Measurements from ENCODE around the gene OBSL1. TPM values are rescaled to one million over a fixed set of nuclear protein-coding genes. Genes with fewer than 3 reads are reported as not detected.

The OBSL1 gene
- total RNA-seq, 1 experiment from 2014 or later = 56.2 TPM

- POLR2A ChIA-PET = no interaction called here
- H3K9me3 ChIP-seq = no peaks in the 10 kb centered on the region
- DNase-seq = no peak
- no peaks in the 10 kb centered on the region for H3K27me3 ChIP-seq (replicated peaks; ENCODE audit: control insufficient read depth, insufficient read depth, low read length)
- peaks cover 7% of the 10 kb centered on the region for H3K4me1 Mint-ChIP-seq (ENCODE audit: low read depth, unreplicated experiment)
- H3K36me3 ChIP-seq (ENCODE audit: control insufficient read depth, insufficient read depth, low read length) = no peaks in the 10 kb centered on the region
- H3K36me3 Mint-ChIP-seq (ENCODE audit: insufficient read depth, unreplicated experiment) = peaks cover 10% of the 10 kb centered on the region
- H3K9me3 Mint-ChIP-seq (ENCODE audit: unreplicated experiment) = no peaks in the 10 kb centered on the region
- H3K4me3 ChIP-seq (ENCODE audit: low read depth, low read length) = no peak overlapping the region
- peaks cover 23% of the 10 kb centered on the region for H3K4me1 ChIP-seq
- intact Hi-C loops (cut with micrococcal nuclease; ENCODE audit: unreplicated experiment) = no loop called here
- H3K27me3 Mint-ChIP-seq (ENCODE audit: insufficient read depth, unreplicated experiment) = no peaks in the 10 kb centered on the region
- no peak overlapping the region for H3K4me3 Mint-ChIP-seq (ENCODE audit: unreplicated experiment)
- no TSS peak for BruUV-seq (replicated peaks)
- CTCF ChIA-PET = no interaction called here
- TF ChIP-seq, protein P1, sequence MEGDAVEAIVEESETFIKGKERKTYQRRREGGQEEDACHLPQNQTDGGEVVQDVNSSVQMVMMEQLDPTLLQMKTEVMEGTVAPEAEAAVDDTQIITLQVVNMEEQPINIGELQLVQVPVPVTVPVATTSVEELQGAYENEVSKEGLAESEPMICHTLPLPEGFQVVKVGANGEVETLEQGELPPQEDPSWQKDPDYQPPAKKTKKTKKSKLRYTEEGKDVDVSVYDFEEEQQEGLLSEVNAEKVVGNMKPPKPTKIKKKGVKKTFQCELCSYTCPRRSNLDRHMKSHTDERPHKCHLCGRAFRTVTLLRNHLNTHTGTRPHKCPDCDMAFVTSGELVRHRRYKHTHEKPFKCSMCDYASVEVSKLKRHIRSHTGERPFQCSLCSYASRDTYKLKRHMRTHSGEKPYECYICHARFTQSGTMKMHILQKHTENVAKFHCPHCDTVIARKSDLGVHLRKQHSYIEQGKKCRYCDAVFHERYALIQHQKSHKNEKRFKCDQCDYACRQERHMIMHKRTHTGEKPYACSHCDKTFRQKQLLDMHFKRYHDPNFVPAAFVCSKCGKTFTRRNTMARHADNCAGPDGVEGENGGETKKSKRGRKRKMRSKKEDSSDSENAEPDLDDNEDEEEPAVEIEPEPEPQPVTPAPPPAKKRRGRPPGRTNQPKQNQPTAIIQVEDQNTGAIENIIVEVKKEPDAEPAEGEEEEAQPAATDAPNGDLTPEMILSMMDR (IDR thresholded peaks at IDR 0.05; ENCODE audit: insufficient read depth in 1 of 2, low read depth in 1 of 2, low read length in 1 of 2, severe bottlenecking in 1 of 2, unreplicated experiment in 1 of 2) = no peak
- H3K27ac Mint-ChIP-seq (ENCODE audit: unreplicated experiment) = no peak overlapping the region
These were observed 4.2 kb downstream of the OBSL1 start for GRCh38 chr2:219567131-219567530.

DNA sequence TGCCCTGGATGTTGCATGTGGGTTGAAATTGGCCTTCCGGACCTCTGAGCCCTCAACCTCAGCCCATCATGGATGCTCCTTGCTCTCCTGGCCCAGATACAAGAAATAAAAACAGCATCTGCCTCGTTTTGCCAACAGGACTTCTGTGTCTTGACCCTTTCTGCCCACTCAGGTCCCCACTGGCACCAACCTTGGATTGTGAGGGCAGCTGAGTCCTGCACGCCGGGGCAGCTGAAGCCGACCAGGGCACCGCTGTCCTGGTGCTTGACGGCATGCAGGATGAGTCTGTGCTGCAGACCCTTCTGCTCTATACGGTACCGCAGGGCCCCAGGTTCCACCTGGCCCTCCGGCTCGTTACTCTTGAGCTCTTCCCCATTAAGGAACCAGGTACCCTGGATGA, 4.7 kb downstream of the OBSL1 start:
- H3K4me3 ChIP-seq (ENCODE audit: low read depth, low read length) = no peak overlapping the region
- BruUV-seq (replicated peaks) = no TSS peak
- H3K27ac Mint-ChIP-seq (ENCODE audit: unreplicated experiment) = no peak overlapping the region
- no peaks in the 10 kb centered on the region for H3K36me3 ChIP-seq (ENCODE audit: control insufficient read depth, insufficient read depth, low read length)
- peaks cover 5% of the 10 kb centered on the region for H3K4me1 Mint-ChIP-seq (ENCODE audit: low read depth, unreplicated experiment)
- TF ChIP-seq, protein P1 (IDR thresholded peaks at IDR 0.05; ENCODE audit: insufficient read depth in 1 of 2, low read depth in 1 of 2, low read length in 1 of 2, severe bottlenecking in 1 of 2, unreplicated experiment in 1 of 2) = no peak
- intact Hi-C loops (cut with micrococcal nuclease; ENCODE audit: unreplicated experiment) = no loop called here
- H3K9me3 ChIP-seq = no peaks in the 10 kb centered on the region
- H3K4me1 ChIP-seq = peaks cover 23% of the 10 kb centered on the region
- POLR2A ChIA-PET = no interaction called here
- no peaks in the 10 kb centered on the region for H3K27me3 Mint-ChIP-seq (ENCODE audit: insufficient read depth, unreplicated experiment)
- H3K4me3 Mint-ChIP-seq (ENCODE audit: unreplicated experiment) = no peak overlapping the region
- DNase-seq = no peak
- H3K27me3 ChIP-seq (replicated peaks; ENCODE audit: control insufficient read depth, insufficient read depth, low read length) = no peaks in the 10 kb centered on the region
- CTCF ChIA-PET = no interaction called here
- H3K36me3 Mint-ChIP-seq (ENCODE audit: insufficient read depth, unreplicated experiment) = peaks cover 12% of the 10 kb centered on the region
- H3K9me3 Mint-ChIP-seq (ENCODE audit: unreplicated experiment) = no peaks in the 10 kb centered on the region

DNA sequence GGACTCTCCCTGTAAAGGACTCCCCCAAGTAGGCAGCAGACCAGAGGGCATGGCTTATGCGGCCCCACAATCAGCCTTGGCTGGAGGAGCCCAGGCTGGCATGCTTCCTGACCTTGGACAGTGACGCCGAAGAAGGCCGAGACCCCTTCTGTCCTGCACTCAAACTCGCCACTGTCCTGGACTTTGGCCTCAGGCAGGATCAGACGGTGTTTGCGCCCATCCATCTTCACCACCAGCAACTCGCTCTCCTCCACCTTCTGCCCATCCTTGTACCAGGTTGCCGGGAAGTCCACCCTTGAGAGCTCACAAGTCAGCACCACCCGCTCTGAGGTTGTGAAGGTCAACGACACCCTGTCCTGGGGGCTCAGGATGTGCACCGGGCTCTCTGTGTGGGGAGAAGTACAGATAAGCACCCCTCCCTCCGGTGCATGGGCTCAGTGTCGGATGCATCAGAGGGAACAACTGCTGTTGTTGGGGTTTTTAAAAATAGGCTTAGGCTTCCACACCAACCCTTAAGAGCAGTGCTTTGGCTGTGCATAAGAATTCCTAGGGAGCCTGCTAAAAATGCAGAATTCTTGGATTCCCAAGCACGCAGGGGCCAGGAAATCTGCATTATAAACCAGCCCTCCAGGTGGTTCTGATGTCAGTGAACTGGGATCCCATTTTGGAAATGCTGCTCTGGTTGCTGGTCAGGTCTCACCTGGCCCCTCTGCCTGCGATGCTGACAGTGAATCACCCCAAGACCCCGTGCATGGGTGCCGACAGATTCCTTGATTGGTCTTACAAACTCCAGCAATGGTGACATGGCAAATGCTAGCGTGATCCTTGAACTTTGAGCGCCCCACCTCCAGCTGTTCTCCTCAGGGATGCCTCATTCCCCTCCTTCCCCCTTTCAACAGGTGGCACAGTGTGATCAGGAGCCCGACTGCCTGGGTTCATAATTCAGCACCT, 5.9 kb downstream of the OBSL1 start:
- H3K4me1 Mint-ChIP-seq (ENCODE audit: low read depth, unreplicated experiment) = peaks cover 15% of the 10 kb centered on the region
- H3K4me3 Mint-ChIP-seq (ENCODE audit: unreplicated experiment) = no peak overlapping the region
- intact Hi-C loops (cut with micrococcal nuclease; ENCODE audit: unreplicated experiment) = no loop called here
- TF ChIP-seq, protein P1 (IDR thresholded peaks at IDR 0.05; ENCODE audit: insufficient read depth in 1 of 2, low read depth in 1 of 2, low read length in 1 of 2, severe bottlenecking in 1 of 2, unreplicated experiment in 1 of 2) = no peak
- H3K4me3 ChIP-seq (ENCODE audit: low read depth, low read length) = no peak overlapping the region
- H3K36me3 Mint-ChIP-seq (ENCODE audit: insufficient read depth, unreplicated experiment) = peaks cover 18% of the 10 kb centered on the region
- POLR2A ChIA-PET = interaction anchor here (0.6 kb wide), 1 partner anchor 10 kb away, joined by 3 read pairs; no protein-coding TSS in a partner anchor
- no TSS peak for BruUV-seq (replicated peaks)
- no peak for DNase-seq
- no peak overlapping the region for H3K27ac Mint-ChIP-seq (ENCODE audit: unreplicated experiment)
- peaks cover 32% of the 10 kb centered on the region for H3K4me1 ChIP-seq
- H3K36me3 ChIP-seq (ENCODE audit: control insufficient read depth, insufficient read depth, low read length) = no peaks in the 10 kb centered on the region
- no peaks in the 10 kb centered on the region for H3K9me3 ChIP-seq
- no peaks in the 10 kb centered on the region for H3K9me3 Mint-ChIP-seq (ENCODE audit: unreplicated experiment)
- no peaks in the 10 kb centered on the region for H3K27me3 ChIP-seq (replicated peaks; ENCODE audit: control insufficient read depth, insufficient read depth, low read length)
- H3K27me3 Mint-ChIP-seq (ENCODE audit: insufficient read depth, unreplicated experiment) = no peaks in the 10 kb centered on the region
- CTCF ChIA-PET = no interaction called here

All from Caco-2 (cell line).